Measurements from ENCODE around the gene DNAJC15. TPM values are rescaled to one million over a fixed set of nuclear protein-coding genes. Genes with fewer than 3 reads are reported as not detected.

Gene DNAJC15
- 0.01 to 0.03 TPM in 2 of 5 replicates, not detected in the others for total RNA-seq (2022; extraction: Qiagen RNA extraction; ENCODE audit: low read depth)

GRCh38 chr13:43023289-43023963, at the start of gene DNAJC15:
DNAJC15 (plus strand) TSS chr13:43023586; CDS start chr13:43023627, 41 bp downstream.

GRCh38 chr13:42991898-42992763, 31.3 kb upstream of the DNAJC15 start, which contains the start of gene EPSTI1:
EPSTI1 (minus strand) TSS chr13:42992241; CDS start chr13:42992165, 76 bp downstream.

Other genes starting within 250 kb of the DNAJC15 start
- not detected in 5 replicates for gene FAM216B, start 242.0 kb upstream of the DNAJC15 start, total RNA-seq (2022; extraction: Qiagen RNA extraction; ENCODE audit: low read depth)
- gene EPSTI1, start 31.3 kb upstream of the DNAJC15 start, total RNA-seq (2022; extraction: Qiagen RNA extraction; ENCODE audit: low read depth) = not detected in 5 replicates

Data from A549 treated with DMSO at 1 μM for 4 hours (cell line).